ENCODE data around the gene SORBS2.

Gene SORBS2

DNA sequence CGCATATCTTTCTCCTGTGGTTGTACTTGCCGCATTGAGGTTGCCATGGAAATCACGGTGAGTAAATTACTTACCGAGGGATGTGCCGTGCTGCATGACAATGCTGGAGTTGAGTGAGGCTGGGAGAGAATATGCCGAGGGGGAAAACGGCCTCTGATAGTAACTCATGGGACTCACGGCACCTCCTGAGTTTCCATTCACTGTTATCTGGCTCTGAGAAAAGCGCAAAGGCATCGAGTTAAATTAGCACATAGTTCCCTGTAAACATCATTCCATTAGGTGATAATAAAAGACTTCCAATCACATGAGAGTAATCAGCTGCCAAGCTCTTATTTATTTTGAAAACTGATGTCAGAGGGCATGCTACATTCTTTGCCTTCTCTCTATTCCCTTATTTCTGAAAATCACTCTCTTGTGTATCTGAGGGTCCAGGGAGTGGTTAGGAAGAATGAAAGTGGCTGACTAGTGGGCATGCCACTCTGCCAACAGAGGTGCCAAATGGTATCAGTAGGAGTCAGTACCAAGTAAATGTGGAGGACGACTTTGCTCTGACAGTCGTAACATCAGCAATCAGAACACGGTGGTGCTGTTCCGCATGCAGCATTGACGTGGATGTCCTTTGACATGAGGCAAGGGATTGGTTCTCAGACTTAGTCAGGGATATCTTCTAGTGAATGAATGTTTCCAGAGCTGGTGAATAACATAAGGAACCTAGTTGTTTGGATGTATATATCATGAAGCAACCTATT is 149.8 kb downstream of the SORBS2 start:
- Histone ChIP-seq H3K4me3 (ENCODE audit: low read depth in 1 of 2, low read length in 2 of 2) (no peak overlapping the region), H3K27me3 (ENCODE audit: low read depth, low read length) (no peaks in the 10 kb centered on the region), H3K36me3 (ENCODE audit: control insufficient read depth in 1 of 2, insufficient read depth in 2 of 2, low read length in 2 of 2) (peaks cover 0 to 9% of the 10 kb centered on the region in 2 donors), H3K27ac (ENCODE audit: low read length) (no peak overlapping the region), H3K4me1 (ENCODE audit: control insufficient read depth in 1 of 2, insufficient read depth in 2 of 2, low read length in 2 of 2) (no peaks in the 10 kb centered on the region), H3K9me3 (ENCODE audit: control insufficient read depth in 1 of 2, low read length in 2 of 2) (no peaks in the 10 kb centered on the region)

DNA sequence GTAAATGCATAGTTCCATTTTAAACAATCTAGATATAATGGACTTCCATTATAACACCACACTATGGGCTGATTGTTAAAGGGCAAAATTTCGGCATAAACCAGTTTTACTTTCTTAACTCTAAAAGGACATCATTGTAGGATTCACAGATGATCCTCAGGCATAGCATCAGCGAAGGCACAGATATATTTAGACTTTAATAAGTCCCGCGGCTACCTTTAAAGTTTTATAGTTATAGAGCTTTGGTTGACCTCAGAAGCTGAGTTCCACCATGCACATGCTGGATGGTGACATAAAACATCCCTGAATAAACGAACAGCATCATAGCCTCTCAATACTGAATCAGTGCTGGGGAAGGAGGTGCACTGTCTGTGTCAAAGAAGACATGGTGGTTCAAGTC is 151.7 kb downstream of the SORBS2 start:
- H3K27ac ChIP-seq (ENCODE audit: low read length) = no peak overlapping the region
- no peak overlapping the region for H3K4me3 ChIP-seq (ENCODE audit: low read depth in 1 of 2, low read length in 2 of 2)
- H3K27me3 ChIP-seq (ENCODE audit: low read depth, low read length) = no peaks in the 10 kb centered on the region
- peaks cover 0 to 5% of the 10 kb centered on the region in 2 donors for H3K4me1 ChIP-seq (ENCODE audit: control insufficient read depth in 1 of 2, insufficient read depth in 2 of 2, low read length in 2 of 2)
- H3K9me3 ChIP-seq (ENCODE audit: control insufficient read depth in 1 of 2, low read length in 2 of 2) = no peaks in the 10 kb centered on the region
- peaks cover 0 to 20% of the 10 kb centered on the region in 2 donors for H3K36me3 ChIP-seq (ENCODE audit: control insufficient read depth in 1 of 2, insufficient read depth in 2 of 2, low read length in 2 of 2)

GRCh38 chr4:185657699-185658098 is 154.3 kb downstream of the SORBS2 start:
- no peak overlapping the region for H3K4me3 ChIP-seq (ENCODE audit: low read depth in 1 of 2, low read length in 2 of 2)
- H3K27ac ChIP-seq (ENCODE audit: low read length) = no peak overlapping the region
- peaks cover 0 to 20% of the 10 kb centered on the region in 2 donors for H3K36me3 ChIP-seq (ENCODE audit: control insufficient read depth in 1 of 2, insufficient read depth in 2 of 2, low read length in 2 of 2)
- H3K27me3 ChIP-seq (ENCODE audit: low read depth, low read length) = no peaks in the 10 kb centered on the region
- H3K4me1 ChIP-seq (ENCODE audit: control insufficient read depth in 1 of 2, insufficient read depth in 2 of 2, low read length in 2 of 2) = peaks cover 0 to 5% of the 10 kb centered on the region in 2 donors
- H3K9me3 ChIP-seq (ENCODE audit: control insufficient read depth in 1 of 2, low read length in 2 of 2) = no peaks in the 10 kb centered on the region

GRCh38 chr4:185657183-185657582 is 154.8 kb downstream of the SORBS2 start:
- H3K36me3 ChIP-seq (ENCODE audit: control insufficient read depth in 1 of 2, insufficient read depth in 2 of 2, low read length in 2 of 2) = peaks cover 0 to 20% of the 10 kb centered on the region in 2 donors
- no peaks in the 10 kb centered on the region for H3K9me3 ChIP-seq (ENCODE audit: control insufficient read depth in 1 of 2, low read length in 2 of 2)
- peaks cover 0 to 5% of the 10 kb centered on the region in 2 donors for H3K4me1 ChIP-seq (ENCODE audit: control insufficient read depth in 1 of 2, insufficient read depth in 2 of 2, low read length in 2 of 2)
- H3K27me3 ChIP-seq (ENCODE audit: low read depth, low read length) = no peaks in the 10 kb centered on the region
- H3K27ac ChIP-seq (ENCODE audit: low read length) = peak overlapping the region; percentile 10
- H3K4me3 ChIP-seq (ENCODE audit: low read depth in 1 of 2, low read length in 2 of 2) = peak overlapping the region in 1 of 2 donors; percentile 63

- Histone ChIP-seq H3K36me3 (ENCODE audit: control insufficient read depth in 1 of 2, insufficient read depth in 2 of 2, low read length in 2 of 2) (peaks cover 0 to 17% of the 10 kb centered on the region in 2 donors), H3K4me3 (ENCODE audit: low read depth in 1 of 2, low read length in 2 of 2) (peak overlapping the region; percentile 24 to 63), H3K27me3 (ENCODE audit: low read depth, low read length) (no peaks in the 10 kb centered on the region), H3K9me3 (ENCODE audit: control insufficient read depth in 1 of 2, low read length in 2 of 2) (no peaks in the 10 kb centered on the region), H3K27ac (ENCODE audit: low read length) (peak overlapping the region; percentile 56), H3K4me1 (ENCODE audit: control insufficient read depth in 1 of 2, insufficient read depth in 2 of 2, low read length in 2 of 2) (peaks cover 0 to 5% of the 10 kb centered on the region in 2 donors)
Measured at GRCh38 chr4:185656467-185656931, 155.5 kb downstream of the SORBS2 start.

DNA sequence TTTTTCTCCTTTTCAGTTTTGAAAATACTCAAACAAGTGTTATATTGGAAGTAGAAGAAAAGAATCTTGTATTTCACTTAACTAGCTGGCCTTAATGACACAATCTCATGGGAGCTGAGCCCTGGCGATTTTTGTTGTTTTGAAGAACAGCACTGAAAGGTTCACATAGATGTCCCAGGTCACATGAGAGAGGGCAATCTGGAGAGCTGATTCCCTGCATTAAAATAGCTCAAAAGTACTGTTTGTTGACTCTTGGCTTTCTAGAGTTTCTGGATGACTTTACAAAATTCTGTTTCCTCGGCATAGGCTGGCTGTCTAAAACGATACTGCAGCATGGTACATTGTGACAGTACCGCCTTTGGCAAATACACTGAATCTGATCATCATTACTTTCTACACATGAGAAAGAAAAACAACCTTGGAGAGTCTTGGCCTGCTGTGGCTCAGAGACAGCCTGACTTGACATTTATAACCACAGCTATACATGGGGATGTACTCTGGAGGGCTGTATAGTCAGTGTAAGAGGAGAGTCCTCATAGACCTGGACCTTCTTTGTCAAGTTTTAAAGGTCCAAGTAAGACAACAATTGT is 156.9 kb downstream of the SORBS2 start:
- Histone ChIP-seq H3K27ac (ENCODE audit: low read length) (peak overlapping the region; percentile 56), H3K4me3 (ENCODE audit: low read depth in 1 of 2, low read length in 2 of 2) (peak overlapping the region; percentile 24 to 63)

DNA sequence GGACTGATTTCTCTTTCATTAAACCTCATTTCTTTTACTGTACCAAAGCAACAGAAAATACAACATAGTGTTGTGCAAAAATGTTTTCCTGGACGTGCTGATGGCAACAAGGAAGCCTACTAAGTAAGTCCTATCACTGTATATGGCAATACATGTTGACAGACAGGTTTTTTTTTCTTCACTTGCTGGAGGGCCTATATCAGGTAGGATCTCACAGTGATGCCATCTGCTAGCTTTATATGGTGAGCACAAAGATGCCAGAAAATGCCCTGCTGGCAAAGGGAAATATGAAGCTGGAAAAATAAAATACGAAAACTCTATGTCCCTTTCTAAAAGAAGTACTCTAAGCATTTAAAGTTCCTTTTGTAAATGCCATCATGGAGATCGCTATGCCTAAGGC is 157.7 kb downstream of the SORBS2 start:
- Histone ChIP-seq H3K36me3 (ENCODE audit: control insufficient read depth in 1 of 2, insufficient read depth in 2 of 2, low read length in 2 of 2) (peaks cover 0 to 18% of the 10 kb centered on the region in 2 donors), H3K9me3 (ENCODE audit: control insufficient read depth in 1 of 2, low read length in 2 of 2) (no peaks in the 10 kb centered on the region), H3K27me3 (ENCODE audit: low read depth, low read length) (no peaks in the 10 kb centered on the region), H3K27ac (ENCODE audit: low read length) (no peak overlapping the region), H3K4me1 (ENCODE audit: control insufficient read depth in 1 of 2, insufficient read depth in 2 of 2, low read length in 2 of 2) (peaks cover 0 to 5% of the 10 kb centered on the region in 2 donors), H3K4me3 (ENCODE audit: low read depth in 1 of 2, low read length in 2 of 2) (peak overlapping the region in 1 of 2 donors; percentile 63)

More for the DNA sequence above, 156.9 kb downstream of the SORBS2 start:
- Histone ChIP-seq H3K4me1 (ENCODE audit: control insufficient read depth in 1 of 2, insufficient read depth in 2 of 2, low read length in 2 of 2) (peaks cover 0 to 5% of the 10 kb centered on the region in 2 donors), H3K27me3 (ENCODE audit: low read depth, low read length) (no peaks in the 10 kb centered on the region), H3K9me3 (ENCODE audit: control insufficient read depth in 1 of 2, low read length in 2 of 2) (no peaks in the 10 kb centered on the region), H3K36me3 (ENCODE audit: control insufficient read depth in 1 of 2, insufficient read depth in 2 of 2, low read length in 2 of 2) (peaks cover 0 to 17% of the 10 kb centered on the region in 2 donors)

- no peaks in the 10 kb centered on the region for H3K9me3 ChIP-seq (ENCODE audit: control insufficient read depth in 1 of 2, low read length in 2 of 2)
- no peak overlapping the region for H3K4me3 ChIP-seq (ENCODE audit: low read depth in 1 of 2, low read length in 2 of 2)
- H3K36me3 ChIP-seq (ENCODE audit: control insufficient read depth in 1 of 2, insufficient read depth in 2 of 2, low read length in 2 of 2) = peaks cover 0 to 17% of the 10 kb centered on the region in 2 donors
- H3K27ac ChIP-seq (ENCODE audit: low read length) = no peak overlapping the region
- H3K4me1 ChIP-seq (ENCODE audit: control insufficient read depth in 1 of 2, insufficient read depth in 2 of 2, low read length in 2 of 2) = peaks cover 0 to 5% of the 10 kb centered on the region in 2 donors
- H3K27me3 ChIP-seq (ENCODE audit: low read depth, low read length) = no peaks in the 10 kb centered on the region
Measured at GRCh38 chr4:185651851-185652250, 160.1 kb downstream of the SORBS2 start.

- Histone ChIP-seq H3K27ac (ENCODE audit: low read length) (no peak overlapping the region), H3K36me3 (ENCODE audit: control insufficient read depth in 1 of 2, insufficient read depth in 2 of 2, low read length in 2 of 2) (peaks cover 0 to 11% of the 10 kb centered on the region in 2 donors), H3K4me1 (ENCODE audit: control insufficient read depth in 1 of 2, insufficient read depth in 2 of 2, low read length in 2 of 2) (peaks cover 0 to under 1% of the 10 kb centered on the region in 2 donors), H3K27me3 (ENCODE audit: low read depth, low read length) (no peaks in the 10 kb centered on the region), H3K9me3 (ENCODE audit: control insufficient read depth in 1 of 2, low read length in 2 of 2) (no peaks in the 10 kb centered on the region), H3K4me3 (ENCODE audit: low read depth in 1 of 2, low read length in 2 of 2) (no peak overlapping the region)
Measured at GRCh38 chr4:185651137-185651677, 160.8 kb downstream of the SORBS2 start.

DNA sequence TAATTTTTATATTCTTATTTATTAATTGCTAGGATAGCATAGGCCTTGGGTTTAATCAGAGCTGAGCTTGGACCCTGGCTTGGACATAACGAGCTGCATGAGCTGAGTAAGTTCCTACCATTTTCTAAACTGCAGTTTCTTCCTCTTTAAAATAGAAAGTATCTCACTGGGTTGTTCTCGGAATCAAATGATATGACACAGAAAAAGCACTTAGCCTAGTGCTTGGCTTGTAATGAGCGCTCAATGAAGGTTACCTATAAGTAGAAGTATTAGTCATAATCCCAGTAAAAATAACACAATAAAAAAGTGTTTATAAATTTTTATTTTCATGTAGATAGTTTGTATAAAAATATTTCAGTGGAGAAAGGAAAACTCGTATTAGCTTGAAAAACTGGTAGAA is 163.4 kb downstream of the SORBS2 start:
- H3K27ac ChIP-seq (ENCODE audit: low read length) = no peak overlapping the region
- no peaks in the 10 kb centered on the region for H3K4me1 ChIP-seq (ENCODE audit: control insufficient read depth in 1 of 2, insufficient read depth in 2 of 2, low read length in 2 of 2)
- H3K36me3 ChIP-seq (ENCODE audit: control insufficient read depth in 1 of 2, insufficient read depth in 2 of 2, low read length in 2 of 2) = peaks cover 6 to 19% of the 10 kb centered on the region in 2 donors
- H3K9me3 ChIP-seq (ENCODE audit: control insufficient read depth in 1 of 2, low read length in 2 of 2) = no peaks in the 10 kb centered on the region
- no peak overlapping the region for H3K4me3 ChIP-seq (ENCODE audit: low read depth in 1 of 2, low read length in 2 of 2)
- no peaks in the 10 kb centered on the region for H3K27me3 ChIP-seq (ENCODE audit: low read depth, low read length)

DNA sequence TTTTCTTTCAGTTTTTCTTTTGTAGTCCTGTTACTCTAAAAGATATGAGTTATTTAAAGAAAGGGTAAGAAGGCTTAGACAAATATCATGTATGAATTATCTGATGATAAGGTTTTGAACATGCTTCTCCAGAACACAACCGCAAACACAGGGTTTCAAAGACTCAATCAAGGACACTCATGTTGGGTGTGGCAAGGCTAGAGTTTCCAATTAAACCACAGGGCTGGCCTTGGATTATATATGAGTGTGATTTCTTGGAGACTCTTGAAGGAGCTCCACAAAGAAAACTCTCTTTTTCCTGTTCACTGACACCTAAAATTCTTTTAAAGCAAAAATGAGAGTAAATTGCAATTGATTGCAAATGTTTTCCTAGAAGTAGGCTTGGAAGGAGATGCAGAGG is 166.6 kb downstream of the SORBS2 start:
- H3K36me3 ChIP-seq (ENCODE audit: control insufficient read depth in 1 of 2, insufficient read depth in 2 of 2, low read length in 2 of 2) = peaks cover 6 to 23% of the 10 kb centered on the region in 2 donors

More for the DNA sequence above, 166.6 kb downstream of the SORBS2 start:
- Histone ChIP-seq H3K9me3 (ENCODE audit: control insufficient read depth in 1 of 2, low read length in 2 of 2) (no peaks in the 10 kb centered on the region), H3K27ac (ENCODE audit: low read length) (no peak overlapping the region), H3K4me3 (ENCODE audit: low read depth in 1 of 2, low read length in 2 of 2) (no peak overlapping the region), H3K27me3 (ENCODE audit: low read depth, low read length) (no peaks in the 10 kb centered on the region), H3K4me1 (ENCODE audit: control insufficient read depth in 1 of 2, insufficient read depth in 2 of 2, low read length in 2 of 2) (no peaks in the 10 kb centered on the region)

Data from muscle layer of duodenum (tissue), 2 donors.